ENCODE data around the gene FNIP1.

DNA sequence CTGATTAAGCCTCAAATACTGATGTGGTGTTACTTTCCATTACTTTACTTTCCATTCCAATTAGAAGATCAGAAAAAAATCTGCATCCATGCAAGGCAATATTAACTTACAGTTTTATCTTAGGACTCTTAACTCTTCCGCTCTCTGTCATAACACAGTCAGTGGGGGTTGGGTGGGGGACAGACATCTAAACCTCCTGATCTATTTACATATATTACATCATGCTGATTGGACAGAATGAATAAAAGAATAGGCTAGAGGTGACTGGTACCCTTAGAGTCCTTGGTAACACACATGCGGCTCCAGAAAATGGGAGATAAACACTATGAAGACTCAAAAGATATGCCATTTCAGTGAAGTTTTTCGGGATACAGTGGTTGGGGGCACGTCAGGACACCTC lies 189.4 kb downstream of the FNIP1 start:
- TF ChIP-seq EZH2phosphoT487 (IDR thresholded peaks at IDR 0.05; ENCODE audit: insufficient read depth, low read depth) = no peak
- TF ChIP-seq EZH2 (IDR thresholded peaks at IDR 0.05; ENCODE audit: insufficient read depth, poor library complexity, severe bottlenecking) = no peak

Measured in GM23248 (cell line).